Muscle layer of duodenum (tissue), 2 donors: ENCODE measurements around the gene PRR27.

Source experiments
- H3K27ac ChIP-seq: one replicate; pipeline ENCODE4 v1.7.0; 2013; ENCODE audit warnings: mild to moderate bottlenecking, low read length
- H3K27me3 ChIP-seq: one replicate; pipeline ENCODE4 v1.7.0; 2013; ENCODE audit warnings: low read depth, mild to moderate bottlenecking, control low read depth, low read length
- H3K36me3 ChIP-seq, 2 donors: one replicate each; pipeline ENCODE4 v1.7.0; 2013; ENCODE audit warnings: low read length in 2 of 2, control low read depth in 1 of 2, mild to moderate bottlenecking in 1 of 2; ENCODE audit not compliant: insufficient read depth in 2 of 2, control insufficient read depth in 1 of 2
- H3K4me1 ChIP-seq, 2 donors: one replicate each; pipeline ENCODE4 v1.7.0; 2013; ENCODE audit warnings: low read length in 2 of 2, mild to moderate bottlenecking in 2 of 2, control low read depth in 1 of 2, moderate library complexity in 1 of 2; ENCODE audit not compliant: insufficient read depth in 2 of 2, control insufficient read depth in 1 of 2
- H3K4me3 ChIP-seq, 2 donors: one replicate each; pipeline ENCODE4 v1.7.0; 2013; ENCODE audit warnings: low read length in 2 of 2, low read depth in 1 of 2, mild to moderate bottlenecking in 1 of 2
- H3K9me3 ChIP-seq, 2 donors: one replicate each; pipeline ENCODE4 v1.7.0; 2013; ENCODE audit warnings: low read length in 2 of 2, control low read depth in 1 of 2, mild to moderate bottlenecking in 1 of 2; ENCODE audit not compliant: control insufficient read depth in 1 of 2
- donor health status: healthy.

Gene PRR27

DNA sequence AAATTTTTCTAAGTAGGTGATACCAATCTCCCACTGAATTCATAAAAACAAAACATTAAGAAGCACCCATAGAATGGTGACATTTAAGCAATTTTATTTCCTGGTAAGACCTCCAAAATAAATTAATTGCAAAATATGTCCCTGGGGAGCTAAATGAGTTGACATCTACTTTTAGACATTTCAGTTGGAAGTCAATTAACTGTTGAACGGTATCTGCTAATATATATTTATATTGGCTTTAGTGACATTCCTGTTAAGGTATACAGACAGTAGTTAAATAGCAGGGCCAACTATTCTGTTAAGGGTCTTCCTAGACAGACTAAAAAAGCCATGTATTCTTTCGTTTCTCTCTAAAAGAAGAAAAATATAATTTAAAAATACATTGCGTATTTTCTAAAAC, at the start of gene PRR27:
Gene PRR27 (plus strand): TSS at position 301 of the 400 bp plus-strand sequence. CDS start 139 bp downstream, outside the sequence.
- Histone ChIP-seq H3K27me3 (no peaks in the 10 kb centered on the region), H3K4me3 (no peak within 1 kb of the TSS), H3K9me3 (no peaks in the 10 kb centered on the region), H3K27ac (no peak within 1 kb of the TSS), H3K4me1 (no peaks in the 10 kb centered on the region), H3K36me3 (no peaks in the 10 kb centered on the region)

DNA sequence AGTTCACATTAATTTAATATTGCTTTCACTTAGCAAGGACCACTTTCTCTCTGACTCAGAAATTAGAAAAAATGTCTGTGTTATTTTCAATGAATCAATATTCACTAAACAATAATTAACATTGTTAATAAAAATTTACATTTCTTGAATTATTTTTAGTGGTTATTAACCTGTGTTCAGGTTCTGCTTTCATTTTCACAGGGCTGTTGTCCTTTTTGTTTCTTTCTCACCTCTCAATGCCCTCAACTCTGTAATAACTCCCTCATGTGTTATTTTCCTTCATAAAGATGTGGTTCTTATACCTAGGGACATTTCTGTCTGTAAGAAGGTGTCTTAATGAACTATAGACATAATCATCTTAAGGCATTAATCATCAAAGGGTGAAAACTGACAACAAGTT, 43.1 kb upstream of the PRR27 start:
- Histone ChIP-seq H3K36me3 (no peaks in the 10 kb centered on the region), H3K27me3 (no peaks in the 10 kb centered on the region), H3K27ac (no peak overlapping the region), H3K4me3 (no peak overlapping the region), H3K9me3 (no peaks in the 10 kb centered on the region), H3K4me1 (no peaks in the 10 kb centered on the region)

DNA sequence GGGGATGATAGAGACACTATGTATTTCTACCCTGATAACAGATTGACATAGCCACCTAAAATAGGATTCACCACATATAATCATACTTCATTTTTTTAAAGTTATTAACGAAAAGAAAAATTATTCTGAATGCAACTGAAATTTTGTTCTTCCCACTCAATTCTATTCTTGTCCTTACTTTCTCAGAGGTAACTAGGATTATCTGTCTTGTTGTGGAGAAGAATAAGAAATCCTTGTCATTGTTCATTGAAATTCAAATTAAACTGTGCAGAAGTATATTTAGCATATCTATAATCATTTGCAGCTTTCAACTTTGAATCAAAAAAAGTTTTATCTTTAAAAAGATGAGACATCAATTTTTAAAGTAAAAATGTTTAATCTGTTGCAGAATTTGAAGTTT, 40.4 kb upstream of the PRR27 start:
- Histone ChIP-seq H3K27ac (no peak overlapping the region), H3K36me3 (no peaks in the 10 kb centered on the region), H3K9me3 (no peaks in the 10 kb centered on the region), H3K4me3 (no peak overlapping the region), H3K27me3 (no peaks in the 10 kb centered on the region), H3K4me1 (no peaks in the 10 kb centered on the region)

DNA sequence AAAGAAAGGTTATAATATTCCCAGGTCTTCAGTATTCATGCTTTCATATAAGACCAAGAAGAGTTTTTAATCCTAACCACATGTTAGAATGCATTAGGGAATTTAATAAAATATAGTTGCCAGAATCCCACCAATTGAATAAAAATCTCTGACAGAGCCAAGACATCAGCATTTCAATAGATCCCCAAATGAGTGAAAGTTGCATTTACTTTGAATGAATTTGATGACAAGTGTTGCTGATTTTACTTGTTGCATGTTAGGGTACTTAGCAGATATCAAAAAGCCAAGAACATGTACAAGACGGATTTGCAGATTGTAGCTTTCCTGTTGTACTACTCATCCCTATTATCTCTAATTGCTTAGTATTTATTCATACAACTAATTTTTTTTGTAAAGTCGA, 39.9 kb upstream of the PRR27 start:
- Histone ChIP-seq H3K27ac (no peak overlapping the region), H3K4me1 (no peaks in the 10 kb centered on the region), H3K4me3 (no peak overlapping the region), H3K9me3 (no peaks in the 10 kb centered on the region), H3K27me3 (no peaks in the 10 kb centered on the region), H3K36me3 (no peaks in the 10 kb centered on the region)

DNA sequence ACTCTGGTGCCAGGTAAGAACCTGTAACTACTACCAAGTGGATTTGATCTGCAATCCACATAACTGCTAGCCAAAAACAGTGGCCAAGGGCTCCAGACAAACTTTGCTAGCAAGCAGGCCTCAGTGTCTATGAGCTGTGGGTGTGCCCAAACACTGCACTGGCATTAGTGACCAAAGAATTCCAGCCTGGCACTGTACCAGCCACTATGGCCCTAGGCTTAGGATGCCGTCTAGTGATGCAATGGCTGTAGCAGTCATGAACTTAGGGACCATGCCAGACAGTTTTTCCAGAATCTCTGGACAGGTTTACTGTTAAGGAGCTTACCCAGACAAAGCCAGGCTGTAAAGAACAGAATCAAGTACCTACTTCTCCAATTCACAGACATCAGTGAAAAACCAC, 33.7 kb upstream of the PRR27 start:
- Histone ChIP-seq H3K4me3 (no peak overlapping the region), H3K36me3 (no peaks in the 10 kb centered on the region), H3K9me3 (no peaks in the 10 kb centered on the region), H3K27ac (no peak overlapping the region), H3K27me3 (no peaks in the 10 kb centered on the region), H3K4me1 (no peaks in the 10 kb centered on the region)

DNA sequence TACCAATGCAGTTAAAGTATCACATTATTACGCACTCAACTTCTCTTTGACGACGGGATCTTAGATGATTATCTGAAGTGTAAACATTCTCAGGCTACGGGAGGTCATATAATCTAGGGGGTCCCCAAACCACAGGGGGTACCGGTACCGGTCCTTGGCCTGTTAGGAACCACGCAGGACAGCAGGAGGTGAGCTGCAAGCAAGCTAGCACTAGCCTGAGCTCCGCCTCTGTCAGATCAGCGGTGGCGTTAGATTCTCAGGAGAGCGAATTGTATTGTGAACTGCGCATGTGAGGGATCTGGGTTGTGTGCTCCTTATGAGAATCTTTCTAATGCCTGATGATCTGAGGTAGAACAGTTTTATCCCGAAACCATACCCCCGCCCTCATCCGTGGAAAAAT, 20.6 kb upstream of the PRR27 start:
- no peaks in the 10 kb centered on the region for H3K9me3 ChIP-seq
- H3K4me1 ChIP-seq, result no peaks in the 10 kb centered on the region
- no peaks in the 10 kb centered on the region for H3K36me3 ChIP-seq
- H3K4me3 ChIP-seq, result no peak overlapping the region
- no peak overlapping the region for H3K27ac ChIP-seq
- H3K27me3 ChIP-seq, result no peaks in the 10 kb centered on the region

DNA sequence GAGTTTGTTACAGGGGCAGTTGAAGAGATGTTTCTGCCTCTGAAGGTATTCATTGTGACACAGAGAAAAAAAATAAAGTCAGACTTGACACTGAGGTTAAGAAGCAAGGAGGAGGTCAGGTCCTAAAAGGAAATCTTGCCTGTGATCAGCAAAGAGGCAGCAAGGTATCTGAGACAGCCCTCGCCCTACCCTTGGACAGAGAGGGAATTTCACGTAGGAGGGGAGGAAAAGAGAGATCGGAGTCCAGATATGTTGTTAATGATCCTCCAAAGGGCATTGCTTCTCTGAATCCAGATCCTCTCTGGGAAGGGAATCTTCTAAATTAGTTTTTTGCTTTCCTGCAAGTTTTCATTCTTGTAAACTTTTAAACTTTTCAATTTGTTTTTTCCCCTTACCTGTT, 15.3 kb upstream of the PRR27 start:
- Histone ChIP-seq H3K4me1 (no peaks in the 10 kb centered on the region), H3K27me3 (no peaks in the 10 kb centered on the region), H3K27ac (no peak overlapping the region), H3K36me3 (no peaks in the 10 kb centered on the region), H3K4me3 (no peak overlapping the region), H3K9me3 (no peaks in the 10 kb centered on the region)

DNA sequence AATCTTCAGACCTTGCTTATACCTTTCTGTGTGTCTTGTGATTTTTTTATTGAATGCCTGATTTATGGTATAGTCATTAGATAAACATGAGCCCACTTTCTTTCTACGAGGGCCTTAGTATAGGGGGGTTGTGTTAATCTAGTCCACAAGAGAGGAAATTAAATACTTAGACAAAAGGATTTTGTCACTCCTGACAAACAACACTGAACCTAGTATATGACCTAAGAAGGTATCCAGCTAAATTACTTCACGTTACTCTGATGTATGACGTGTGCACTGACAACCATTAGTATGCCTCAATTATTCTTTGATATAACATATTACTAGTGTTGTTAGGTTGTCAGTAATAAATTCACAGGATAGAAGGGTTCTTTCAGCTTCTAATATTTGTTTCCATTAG, 2.8 kb upstream of the PRR27 start:
- Histone ChIP-seq H3K4me1 (no peaks in the 10 kb centered on the region), H3K27ac (no peak overlapping the region), H3K36me3 (no peaks in the 10 kb centered on the region), H3K4me3 (no peak overlapping the region), H3K9me3 (no peaks in the 10 kb centered on the region), H3K27me3 (no peaks in the 10 kb centered on the region)

DNA sequence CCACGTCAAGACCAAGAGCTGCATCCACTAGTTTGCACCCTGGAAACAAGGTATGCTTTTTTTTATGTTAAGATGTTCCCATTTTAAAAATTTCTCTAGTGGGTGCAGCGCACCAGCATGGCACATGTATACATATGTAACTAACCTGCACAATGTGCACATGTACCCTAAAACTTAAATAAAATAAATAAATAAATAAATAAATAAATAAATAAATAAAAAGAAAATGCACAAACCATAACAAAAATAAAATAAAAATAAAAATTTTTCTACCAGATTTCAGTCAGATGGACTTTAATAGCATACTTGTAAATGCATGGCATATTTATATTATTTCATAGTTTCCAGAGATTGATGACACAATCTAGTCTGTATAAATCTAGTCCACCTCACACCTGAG, 1.9 kb upstream of the PRR27 start:
- H3K9me3 ChIP-seq, result no peaks in the 10 kb centered on the region
- H3K27me3 ChIP-seq, result no peaks in the 10 kb centered on the region
- no peaks in the 10 kb centered on the region for H3K4me1 ChIP-seq
- no peak overlapping the region for H3K27ac ChIP-seq
- H3K36me3 ChIP-seq, result no peaks in the 10 kb centered on the region
- H3K4me3 ChIP-seq, result no peak overlapping the region

DNA sequence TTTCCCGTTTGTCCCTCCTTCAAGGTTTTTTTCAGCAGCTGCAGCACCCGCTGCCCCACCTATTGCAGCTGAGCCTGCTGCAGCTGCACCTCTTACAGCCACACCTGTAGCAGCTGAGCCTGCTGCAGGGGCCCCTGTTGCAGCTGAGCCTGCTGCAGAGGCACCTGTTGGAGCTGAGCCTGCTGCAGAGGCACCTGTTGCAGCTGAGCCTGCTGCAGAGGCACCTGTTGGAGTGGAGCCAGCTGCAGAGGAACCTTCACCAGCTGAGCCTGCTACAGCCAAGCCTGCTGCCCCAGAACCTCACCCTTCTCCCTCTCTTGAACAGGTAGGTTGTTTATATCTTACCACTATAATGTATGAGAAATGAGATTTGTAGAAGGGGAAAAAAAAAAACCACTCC, 4.5 kb downstream of the PRR27 start:
- H3K4me1 ChIP-seq, result no peaks in the 10 kb centered on the region
- H3K36me3 ChIP-seq, result no peaks in the 10 kb centered on the region
- no peaks in the 10 kb centered on the region for H3K27me3 ChIP-seq
- no peak overlapping the region for H3K27ac ChIP-seq
- no peaks in the 10 kb centered on the region for H3K9me3 ChIP-seq
- no peak overlapping the region for H3K4me3 ChIP-seq

DNA sequence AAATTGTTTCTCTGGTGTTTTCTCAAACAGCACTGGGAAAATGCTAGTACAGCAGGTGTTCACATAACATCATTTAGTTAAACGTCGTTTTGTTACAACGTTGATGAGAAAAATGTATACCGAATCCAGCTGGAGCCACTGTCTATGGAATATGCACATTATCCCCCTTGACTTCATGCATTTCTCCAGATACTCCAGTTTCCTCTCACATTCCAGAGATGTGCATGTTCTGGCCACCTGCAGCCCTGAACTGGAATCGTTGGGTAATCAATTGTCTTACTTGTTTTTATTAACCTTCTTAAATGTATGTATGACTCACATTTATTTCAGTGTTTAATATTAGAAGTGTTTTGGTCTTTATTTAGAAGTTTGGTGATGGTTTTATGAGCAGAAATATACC, 23.1 kb downstream of the PRR27 start:
- no peaks in the 10 kb centered on the region for H3K27me3 ChIP-seq
- H3K9me3 ChIP-seq, result no peaks in the 10 kb centered on the region
- no peaks in the 10 kb centered on the region for H3K36me3 ChIP-seq
- no peak overlapping the region for H3K4me3 ChIP-seq
- no peaks in the 10 kb centered on the region for H3K4me1 ChIP-seq
- H3K27ac ChIP-seq, result no peak overlapping the region

DNA sequence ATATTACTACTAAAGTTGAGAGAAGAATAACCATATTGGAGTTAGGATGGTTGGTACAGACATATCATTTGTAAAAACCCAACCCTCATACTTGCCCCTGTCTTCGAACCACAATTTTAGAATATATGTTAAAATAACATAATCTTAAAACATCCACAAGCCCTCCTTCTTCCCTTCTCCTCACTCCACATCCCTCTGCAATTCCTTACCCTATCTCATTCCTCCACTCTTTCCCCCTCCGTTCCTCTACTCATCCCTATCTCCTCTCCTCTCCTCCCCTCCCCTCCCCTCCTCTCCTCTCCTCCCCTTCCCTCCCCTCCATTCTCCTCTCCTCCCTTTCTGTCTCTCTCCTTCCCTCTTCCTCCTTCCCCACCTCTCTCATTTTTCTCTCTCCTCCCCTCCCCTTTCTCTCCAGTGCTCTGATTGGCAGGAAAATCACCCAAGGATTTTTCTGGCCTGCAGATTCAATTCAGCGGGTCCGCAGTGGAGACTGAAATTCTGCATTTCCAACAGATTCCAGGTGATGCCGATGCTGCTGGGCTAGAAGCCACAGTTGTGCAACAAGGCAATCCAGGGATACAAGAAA, 24.1 kb downstream of the PRR27 start:
- no peaks in the 10 kb centered on the region for H3K27me3 ChIP-seq
- no peak overlapping the region for H3K4me3 ChIP-seq
- H3K9me3 ChIP-seq, result no peaks in the 10 kb centered on the region
- H3K27ac ChIP-seq, result no peak overlapping the region
- H3K36me3 ChIP-seq, result no peaks in the 10 kb centered on the region
- no peaks in the 10 kb centered on the region for H3K4me1 ChIP-seq
